ENCODE data around the gene MLF2. TPM values are rescaled to one million over a fixed set of nuclear protein-coding genes. Genes with fewer than 3 reads are reported as not detected.
A peak's percentile ranks its signal among the peaks of the same experiment; 100 is the strongest.

Gene MLF2
- total RNA-seq, 1 donor from 2014 or later, result 186 TPM

DNA sequence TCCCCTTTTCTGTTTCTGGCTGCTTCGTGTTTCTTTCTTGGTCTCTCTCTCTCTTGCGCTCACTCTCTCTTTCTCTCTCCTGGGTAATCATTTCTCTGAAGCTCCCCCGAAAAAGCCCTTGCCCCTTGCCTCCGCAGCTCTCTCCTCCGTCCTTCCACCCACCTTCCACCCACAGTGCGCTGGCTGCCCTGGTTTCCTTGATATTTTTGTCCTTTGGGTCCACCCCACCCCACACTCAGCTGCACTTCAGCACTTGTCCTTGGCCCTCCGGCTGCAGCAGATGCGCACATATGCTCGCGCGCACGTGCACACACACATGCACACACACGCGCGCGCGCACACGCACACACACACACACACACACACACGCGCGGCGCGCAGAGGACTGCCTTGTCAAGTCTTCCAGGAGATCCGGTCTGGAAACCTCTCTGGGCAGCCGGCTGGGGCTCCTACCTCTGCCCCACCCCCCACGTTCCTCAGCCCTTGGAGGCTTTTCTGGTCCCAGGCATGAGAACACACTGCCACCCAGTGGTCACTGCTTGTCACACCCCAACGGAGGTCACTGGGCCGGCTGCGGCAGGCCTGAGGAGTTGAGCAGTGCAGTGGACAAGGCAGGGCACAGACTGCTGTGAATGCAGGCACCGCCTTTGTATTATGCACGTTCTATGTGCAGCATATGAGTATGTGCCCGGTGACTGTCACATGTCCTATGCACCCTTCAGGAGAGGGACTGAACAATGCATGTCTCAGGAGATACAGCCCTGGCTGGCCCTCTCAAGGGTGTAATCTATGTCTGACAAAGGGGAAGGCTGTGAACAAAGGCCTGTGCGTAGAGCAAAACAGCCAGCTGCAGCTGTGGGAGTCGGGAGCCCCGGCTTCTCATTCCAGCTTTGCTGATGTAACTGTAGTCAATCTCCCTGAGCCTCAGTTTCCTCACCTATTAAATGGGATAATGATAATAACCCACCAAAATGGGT, 25.9 kb upstream of the MLF2 start:
- DNase-seq (ENCODE audit: extremely low read depth, low read depth, low spot score), result peak; percentile 68

DNA sequence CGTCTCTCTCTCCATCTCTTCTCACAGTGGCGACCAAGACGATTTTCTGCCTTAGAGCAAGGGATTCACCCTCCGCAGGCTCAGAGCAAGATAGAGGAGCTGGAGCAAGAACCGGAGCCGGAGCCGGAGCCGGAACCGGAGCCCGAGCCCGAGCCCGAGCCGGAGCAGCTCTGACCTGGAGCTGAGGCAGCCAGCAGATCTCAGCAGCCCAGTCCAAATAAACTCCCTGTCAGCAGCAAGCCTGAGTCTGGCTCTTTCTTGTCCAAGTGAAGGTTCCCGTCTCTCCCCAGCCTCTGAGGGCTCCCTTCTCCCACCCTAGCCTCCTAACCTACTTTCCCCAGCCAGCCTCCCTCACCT, 25.3 kb upstream of the MLF2 start:
- DNase-seq (ENCODE audit: extremely low read depth, low read depth, low spot score), result no peak

DNA sequence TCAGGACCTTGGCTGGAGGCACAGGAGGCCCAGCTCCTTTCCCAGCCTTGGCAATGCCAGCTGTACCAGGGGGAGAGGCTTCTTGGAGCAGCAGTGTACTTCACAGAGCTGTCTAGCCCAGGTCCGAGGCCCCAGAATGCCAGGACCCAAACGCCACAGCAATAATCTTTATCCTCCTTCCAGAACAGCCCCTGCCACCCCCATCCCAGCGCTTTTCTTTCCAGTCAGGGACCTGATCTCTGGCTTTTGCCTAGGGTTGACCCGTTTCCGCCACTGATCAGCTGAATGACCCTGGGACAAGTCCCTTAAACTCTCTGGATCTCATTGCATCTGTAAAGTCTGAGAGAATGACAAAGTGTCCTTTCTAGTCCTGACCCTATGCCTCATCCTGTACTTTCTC, 24.4 kb upstream of the MLF2 start:
- DNase-seq (ENCODE audit: extremely low read depth, low read depth, low spot score), result no peak

DNA sequence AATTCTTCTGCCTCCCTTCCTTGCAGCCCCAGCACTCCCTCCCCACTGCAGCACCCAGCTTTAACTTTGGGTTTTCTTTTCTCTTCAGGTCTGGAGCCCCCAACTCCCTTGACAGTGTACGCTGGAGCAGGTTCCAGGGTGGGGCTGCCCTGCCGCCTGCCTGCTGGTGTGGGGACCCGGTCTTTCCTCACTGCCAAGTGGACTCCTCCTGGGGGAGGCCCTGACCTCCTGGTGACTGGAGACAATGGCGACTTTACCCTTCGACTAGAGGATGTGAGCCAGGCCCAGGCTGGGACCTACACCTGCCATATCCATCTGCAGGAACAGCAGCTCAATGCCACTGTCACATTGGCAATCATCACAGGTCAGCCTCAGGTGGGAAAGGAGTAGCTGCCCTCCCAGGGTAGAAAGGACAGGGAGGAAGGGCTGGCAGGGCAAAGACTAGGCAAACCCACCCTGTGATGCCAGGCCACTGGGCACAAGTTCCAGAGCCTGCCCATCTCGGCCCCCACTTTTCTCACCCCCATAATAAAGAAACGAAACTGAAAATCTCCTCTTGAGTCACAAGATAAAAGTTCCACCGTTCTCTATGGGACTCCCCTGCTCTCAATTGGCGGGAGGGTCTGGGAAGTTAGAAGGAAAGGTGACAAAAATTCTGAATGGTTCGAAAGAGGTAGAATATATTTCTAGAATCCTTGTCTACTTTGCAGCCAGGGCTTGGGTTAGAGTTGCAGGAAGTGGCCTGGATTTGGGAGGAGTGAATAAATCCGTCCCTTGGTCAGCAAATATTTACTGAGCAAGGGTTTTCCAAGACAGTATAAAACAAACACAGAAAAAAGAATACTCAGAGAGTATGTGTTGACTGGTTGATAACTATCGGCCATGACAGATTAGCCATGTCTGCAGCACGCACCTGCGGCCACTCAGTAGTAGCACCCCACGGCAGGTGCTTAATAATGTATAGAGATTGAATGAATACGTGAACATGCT, 22.5 kb upstream of the MLF2 start:
- no peak for DNase-seq (ENCODE audit: extremely low read depth, low read depth, low spot score)

DNA sequence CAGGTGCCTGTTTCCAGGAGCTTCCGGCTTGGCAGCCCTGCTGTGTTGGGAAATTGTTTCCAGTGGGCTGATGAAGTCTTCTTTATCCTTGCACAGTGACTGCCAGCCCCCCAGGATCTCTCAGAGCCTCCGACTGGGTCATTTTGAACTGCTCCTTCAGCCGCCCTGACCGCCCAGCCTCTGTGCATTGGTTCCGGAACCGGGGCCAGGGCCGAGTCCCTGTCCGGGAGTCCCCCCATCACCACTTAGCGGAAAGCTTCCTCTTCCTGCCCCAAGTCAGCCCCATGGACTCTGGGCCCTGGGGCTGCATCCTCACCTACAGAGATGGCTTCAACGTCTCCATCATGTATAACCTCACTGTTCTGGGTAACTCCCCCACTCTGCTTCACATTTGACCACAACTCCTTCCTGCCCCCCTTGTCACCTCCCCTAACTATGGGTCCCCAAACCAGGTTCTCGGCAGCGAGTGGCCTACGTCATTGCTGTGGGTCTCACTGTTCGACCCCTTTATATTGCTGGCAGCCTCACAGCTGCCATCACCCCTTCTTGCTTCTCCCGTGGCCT, 21.6 kb upstream of the MLF2 start:
- no peak for DNase-seq (ENCODE audit: extremely low read depth, low read depth, low spot score)

DNA sequence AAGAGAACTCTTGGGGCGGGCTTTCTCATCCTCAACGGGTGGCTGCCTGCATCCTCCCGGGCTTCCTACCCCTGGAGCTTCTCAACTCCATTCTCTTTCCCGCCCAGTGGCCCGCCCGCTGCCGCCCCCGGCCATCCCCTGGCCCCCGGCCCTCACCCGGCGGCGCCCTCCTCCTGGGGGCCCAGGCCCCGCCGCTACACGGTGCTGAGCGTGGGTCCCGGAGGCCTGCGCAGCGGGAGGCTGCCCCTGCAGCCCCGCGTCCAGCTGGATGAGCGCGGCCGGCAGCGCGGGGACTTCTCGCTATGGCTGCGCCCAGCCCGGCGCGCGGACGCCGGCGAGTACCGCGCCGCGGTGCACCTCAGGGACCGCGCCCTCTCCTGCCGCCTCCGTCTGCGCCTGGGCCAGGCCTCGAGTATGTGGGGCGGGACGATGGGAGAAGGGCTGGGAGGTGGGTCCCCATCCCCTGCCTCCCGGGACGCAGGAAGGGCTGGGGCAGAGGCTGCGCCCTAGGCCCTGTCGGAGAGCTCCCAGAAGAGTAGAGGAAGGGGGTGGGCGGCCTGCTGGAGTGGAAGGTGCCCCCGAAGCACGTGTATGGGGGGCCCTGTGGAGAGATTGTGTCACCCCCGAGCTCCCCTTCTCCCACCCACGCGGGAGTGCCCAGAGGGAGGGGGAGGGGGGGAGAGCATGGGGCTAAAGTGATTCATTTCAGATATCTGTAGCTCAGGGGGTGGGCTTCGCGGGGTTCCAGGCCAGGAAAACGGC, 20.8 kb upstream of the MLF2 start:
- no peak for DNase-seq (ENCODE audit: extremely low read depth, low read depth, low spot score)

DNA sequence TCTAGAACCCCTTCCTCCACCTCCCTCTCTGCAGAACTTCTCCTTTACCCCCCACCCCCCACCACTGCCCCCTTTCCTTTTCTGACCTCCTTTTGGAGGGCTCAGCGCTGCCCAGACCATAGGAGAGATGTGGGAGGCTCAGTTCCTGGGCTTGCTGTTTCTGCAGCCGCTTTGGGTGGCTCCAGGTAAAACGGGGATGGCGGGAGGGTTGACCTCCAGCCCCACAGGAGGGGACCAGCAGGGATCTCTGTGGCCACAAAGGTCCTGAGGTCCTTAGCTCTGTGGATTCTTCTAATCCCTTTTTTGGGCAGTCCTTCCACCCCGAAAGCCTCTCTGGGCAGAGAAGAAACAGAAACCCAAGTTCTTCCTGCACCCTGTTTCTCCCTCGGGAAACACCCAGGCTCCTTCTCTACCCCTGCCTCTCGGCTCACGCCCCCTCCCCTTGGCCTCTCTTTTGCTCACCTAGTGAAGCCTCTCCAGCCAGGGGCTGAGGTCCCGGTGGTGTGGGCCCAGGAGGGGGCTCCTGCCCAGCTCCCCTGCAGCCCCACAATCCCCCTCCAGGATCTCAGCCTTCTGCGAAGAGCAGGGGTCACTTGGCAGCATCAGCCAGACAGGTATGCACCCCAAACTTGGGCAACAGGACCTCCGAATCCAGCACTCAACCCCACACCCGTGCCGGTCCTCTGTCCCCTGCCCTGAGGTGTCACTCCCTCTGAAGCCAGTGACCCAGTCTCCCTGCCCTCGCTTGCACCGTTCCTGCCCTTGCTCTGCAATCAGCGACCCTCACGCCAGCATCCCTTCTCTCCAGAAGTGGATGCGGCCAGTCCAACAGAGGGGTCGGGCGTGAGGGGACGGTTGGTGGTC, 20.0 kb upstream of the MLF2 start:
- no peak for DNase-seq (ENCODE audit: extremely low read depth, low read depth, low spot score)

DNA sequence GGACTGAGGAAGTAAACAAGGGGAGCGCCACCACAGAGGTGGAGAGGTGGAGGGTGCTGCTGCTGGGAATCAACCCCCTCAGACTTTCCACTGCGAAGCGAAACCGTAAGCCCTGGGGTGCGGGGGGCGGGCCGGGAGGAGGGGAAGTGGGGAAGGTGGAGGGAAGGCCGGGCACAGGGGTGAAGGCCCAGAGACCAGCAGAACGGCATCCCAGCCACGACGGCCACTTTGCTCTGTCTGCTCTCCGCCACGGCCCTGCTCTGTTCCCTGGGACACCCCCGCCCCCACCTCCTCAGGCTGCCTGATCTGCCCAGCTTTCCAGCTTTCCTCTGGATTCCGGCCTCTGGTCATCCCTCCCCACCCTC, 19.4 kb upstream of the MLF2 start, which contains the start of gene LAG3:
LAG3 (plus strand) TSS at position 190 of the 365 bp plus-strand sequence. CDS start 333 bp downstream, outside the sequence.
- DNase-seq (ENCODE audit: extremely low read depth, low read depth, low spot score), result no peak

DNA sequence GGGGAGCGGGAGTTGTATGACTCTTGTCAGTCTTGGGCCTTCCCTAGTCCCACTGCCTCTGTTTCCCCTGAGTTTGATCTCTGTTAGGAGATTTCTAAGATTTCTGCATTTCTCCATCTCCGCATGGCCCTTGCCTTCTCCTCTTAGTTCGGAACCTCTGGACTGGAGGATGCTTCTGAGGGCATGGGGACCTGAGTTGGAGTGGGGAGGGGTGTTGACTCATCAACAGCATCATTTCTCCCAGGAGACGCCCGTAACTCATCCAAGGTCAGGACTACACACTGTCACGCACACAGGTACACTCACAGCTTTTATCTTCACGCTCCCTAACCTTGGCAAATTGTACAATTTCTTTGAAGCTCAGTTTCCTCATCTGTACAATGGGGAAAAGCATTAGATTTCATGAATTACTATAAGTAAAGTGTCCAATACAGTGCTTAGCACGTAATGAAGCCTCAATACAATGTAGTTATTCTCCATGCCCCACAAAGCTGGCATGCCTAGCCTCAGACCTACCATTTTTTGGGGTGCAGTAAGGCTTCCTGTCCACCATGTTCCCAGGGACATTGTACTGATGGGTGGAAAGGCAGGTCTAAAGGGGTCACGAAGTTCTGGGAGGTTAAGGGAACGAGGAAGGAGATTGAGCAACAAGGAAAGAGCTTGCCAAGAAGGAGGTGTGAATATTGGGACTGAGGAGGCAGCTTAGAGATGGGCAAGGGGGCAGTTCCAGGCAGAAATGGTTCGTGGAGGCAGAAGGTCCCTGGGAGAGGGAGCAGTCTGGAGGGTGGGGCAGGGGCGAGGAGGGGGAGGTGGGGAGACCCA, 18.8 kb upstream of the MLF2 start:
- DNase-seq (ENCODE audit: extremely low read depth, low read depth, low spot score), result no peak

DNA sequence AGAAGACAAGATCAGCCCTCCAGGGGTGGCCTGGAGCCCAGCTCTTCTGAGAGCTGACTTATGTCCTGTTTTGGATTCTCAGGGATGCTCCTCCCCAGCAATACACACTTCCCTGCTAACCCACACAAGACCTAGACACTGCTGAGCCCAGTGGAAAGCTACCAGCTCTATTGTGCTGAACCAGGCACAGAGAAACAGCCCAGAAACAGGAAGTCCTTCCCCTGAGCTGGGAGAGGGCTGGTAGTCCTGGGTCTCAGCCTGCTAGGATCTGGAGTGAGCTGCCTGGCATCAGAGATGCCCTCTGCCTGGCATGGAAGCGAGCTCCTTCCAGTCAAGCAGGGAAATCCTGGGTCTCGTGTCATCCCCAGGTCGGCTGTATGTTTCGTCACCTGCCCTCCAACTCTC, 18.2 kb upstream of the MLF2 start:
- no peak for DNase-seq (ENCODE audit: extremely low read depth, low read depth, low spot score)

DNA sequence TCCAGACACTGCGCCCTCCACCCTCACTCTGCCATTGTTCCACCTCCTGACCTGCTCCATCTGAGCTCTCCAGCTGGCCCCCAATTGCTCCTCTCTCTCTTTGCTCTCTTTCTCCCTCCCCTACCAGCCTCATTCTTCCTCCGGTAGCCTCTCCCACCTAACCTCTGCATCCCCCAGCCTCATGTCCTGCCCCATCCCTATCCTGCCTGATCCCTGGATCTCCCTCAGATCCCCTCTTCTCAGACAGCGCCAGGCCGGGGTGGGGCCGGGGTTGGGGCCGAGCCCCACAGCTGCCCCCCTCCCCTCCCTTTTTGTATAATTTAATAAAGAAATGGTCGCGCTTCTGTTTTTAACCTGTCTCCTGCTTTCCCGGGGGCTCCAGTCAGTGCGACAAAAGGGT, 17.7 kb upstream of the MLF2 start:
- no peak for DNase-seq (ENCODE audit: extremely low read depth, low read depth, low spot score)

DNA sequence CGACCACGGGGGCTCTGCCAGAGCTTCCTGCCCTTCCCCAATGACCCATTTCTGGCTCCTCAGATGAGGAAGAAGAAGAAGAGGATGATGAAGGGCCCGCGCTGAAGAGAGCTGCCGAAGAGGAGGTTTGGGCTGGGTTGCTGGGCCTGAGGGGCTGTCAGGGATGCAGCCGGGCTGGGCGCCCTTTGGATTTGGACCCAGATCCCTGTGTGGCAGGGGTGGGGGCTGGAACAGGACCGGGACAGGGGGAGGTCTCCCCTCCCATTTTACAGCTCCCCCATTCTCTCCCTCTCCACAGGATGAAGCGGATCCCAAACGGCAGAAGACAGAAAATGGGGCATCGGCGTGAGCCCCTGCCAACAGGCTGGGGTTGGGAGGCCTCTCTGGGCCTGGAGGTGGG, 17.2 kb upstream of the MLF2 start:
- no peak for DNase-seq (ENCODE audit: extremely low read depth, low read depth, low spot score)

DNA sequence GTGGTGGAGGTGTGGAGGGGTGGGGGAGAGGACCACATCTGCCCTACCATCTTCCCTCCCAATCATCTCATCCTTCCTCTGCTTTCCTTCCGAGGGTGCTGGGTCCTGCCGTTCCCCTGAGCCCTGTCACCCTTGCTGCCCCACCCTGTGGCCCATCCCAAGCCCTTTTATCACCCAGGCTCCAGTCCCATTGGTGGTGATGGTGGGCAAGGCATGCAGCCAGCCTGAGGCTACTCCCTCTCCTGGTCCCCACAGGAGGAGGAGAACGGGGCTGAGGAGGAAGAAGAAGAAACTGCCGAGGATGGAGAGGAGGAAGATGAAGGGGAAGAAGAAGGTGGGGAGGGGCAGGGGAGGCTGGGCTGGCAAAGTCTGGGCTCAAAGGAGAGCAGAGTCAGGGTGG, 16.7 kb upstream of the MLF2 start:
- DNase-seq (ENCODE audit: extremely low read depth, low read depth, low spot score), result no peak

DNA sequence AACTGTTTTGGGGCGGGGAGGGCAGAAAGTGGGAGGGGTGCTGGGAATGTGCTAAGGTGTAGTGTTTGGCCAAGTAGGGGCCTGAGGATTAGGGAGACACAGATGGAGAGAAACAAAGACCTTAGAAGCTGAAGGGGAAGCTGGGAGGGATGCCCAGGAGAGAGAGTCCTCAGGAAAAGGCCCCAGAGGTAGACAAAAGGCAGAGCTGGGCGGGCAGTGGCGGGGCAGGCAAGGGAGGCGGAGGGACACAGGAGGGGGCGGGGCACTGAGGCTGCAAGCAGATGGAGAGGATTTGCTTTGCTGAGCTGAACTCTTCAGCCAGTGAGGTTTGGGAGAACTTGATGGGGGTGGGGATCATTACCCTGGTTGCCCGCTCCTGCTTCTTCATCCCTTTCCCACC, 16.0 kb upstream of the MLF2 start:
- no peak for DNase-seq (ENCODE audit: extremely low read depth, low read depth, low spot score)

DNA sequence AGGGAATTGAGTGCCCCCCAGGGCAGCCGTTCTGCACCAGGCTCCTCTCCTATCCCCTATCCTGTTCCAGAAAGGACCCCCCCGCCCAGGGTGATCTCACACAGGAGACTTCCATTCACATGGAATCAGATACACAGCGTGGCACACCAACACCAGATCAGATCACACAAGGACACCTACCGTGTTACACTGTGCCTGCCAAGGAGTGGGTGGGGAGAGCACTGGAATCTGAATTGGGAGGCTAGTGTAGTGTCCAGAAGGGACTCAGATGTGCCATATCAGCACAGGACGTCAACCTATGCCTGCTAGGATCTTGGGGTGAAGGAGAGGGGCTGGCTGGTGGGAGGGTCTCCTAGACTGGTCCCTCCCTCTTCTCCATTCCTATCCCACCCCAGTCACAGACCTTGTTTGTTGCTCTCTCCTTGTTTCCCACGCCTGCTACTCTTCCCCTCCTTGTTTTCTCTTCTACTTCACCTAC, 15.5 kb upstream of the MLF2 start:
- no peak for DNase-seq (ENCODE audit: extremely low read depth, low read depth, low spot score)

DNA sequence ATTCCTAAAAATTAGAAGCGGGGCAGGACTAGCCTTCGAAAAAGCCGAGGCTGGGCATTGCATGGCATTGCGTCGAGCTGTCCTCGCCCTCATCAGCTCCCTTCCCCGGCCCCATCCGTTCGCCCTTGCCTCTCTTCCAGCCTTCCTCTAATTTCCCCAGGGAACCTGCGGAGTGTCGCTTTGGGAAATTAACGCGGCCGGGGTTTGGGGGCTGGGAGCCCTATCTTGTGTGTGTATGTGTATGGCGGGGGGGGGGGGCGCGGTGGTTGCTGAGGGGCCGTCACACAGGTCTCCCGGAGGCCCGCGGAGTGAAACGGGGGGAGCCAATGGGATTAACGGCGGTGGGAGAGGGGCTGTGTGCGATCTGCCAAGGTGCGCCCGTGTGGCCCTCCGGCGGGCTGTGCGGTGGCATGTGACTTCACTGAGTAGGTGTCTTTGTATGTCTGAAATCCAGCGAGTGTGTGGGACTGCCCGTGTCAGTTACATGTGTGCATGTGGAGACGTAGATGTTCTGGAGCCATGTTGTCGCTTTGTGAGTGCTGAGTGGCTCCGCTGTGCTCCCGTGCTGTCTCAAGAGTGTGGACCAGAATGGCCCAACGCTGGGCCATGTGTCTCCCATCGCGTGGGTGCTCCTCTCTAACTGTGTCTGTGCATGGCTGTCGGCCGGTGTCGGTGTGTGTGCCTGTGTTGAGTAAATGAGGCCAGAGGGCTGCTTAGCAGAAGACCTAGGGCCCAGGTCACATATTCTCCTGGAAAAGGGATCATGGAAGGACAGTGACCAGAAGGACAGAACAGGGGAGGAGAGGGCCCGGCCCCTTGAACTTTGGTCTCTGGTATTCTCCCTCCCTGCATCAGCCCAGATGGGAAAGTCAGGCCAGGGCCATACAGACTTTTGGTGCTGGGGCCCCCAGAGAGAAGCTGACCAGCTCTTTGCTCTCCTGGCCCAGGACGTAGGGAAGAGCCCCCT, 14.7 kb upstream of the MLF2 start:
- no peak for DNase-seq (ENCODE audit: extremely low read depth, low read depth, low spot score)

DNA sequence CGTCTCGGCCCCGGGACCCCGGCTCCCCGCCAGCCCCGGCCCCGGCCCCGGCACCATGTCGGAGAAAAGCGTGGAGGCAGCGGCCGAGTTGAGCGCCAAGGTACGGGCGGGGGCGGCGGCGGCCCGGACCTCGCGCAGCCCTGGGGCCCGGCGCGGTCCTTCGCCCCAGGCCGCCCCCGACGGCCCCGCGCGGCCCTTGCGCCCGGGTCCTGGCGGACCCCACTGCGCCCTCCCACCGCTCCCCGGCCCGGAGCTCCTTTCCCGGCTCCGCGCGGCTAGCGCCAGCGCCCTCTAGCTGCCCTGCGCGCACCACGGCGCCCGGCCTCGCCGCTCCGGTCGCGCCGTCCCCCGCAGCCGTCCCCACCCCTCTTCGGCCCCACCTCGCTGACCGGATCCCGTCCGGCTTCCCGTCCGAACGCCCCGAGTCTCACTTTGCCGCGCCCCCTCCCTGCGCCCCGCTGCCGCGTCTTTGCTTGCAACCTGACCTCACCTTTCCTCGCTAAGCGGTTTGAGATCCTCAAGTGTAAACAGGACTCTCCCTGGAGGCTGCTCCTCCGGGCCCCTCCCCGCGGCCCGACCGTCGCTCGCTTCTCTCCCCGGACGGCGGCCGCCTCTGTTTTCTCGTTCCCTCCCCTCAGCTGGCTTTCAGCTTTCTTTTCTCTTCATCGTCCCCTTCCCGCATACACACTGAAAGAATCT, 13.9 kb upstream of the MLF2 start:
- DNase-seq (ENCODE audit: extremely low read depth, low read depth, low spot score), result no peak

All from glomerular endothelial cell (primary cell).